A549 (cell line): Measurements from ENCODE around the gene PRTN3.

Source experiments
- BHLHE40 ChIP-seq: IDR thresholded peaks from 2 replicates; pipeline ENCODE4 v1.6.1; 2012; ENCODE audit warnings: low read depth, low read length, inconsistent platforms
- CBX2 ChIP-seq: fragments of 200-600 bp; sonication (generic); IDR thresholded peaks from 2 replicates; pipeline ENCODE4 v1.6.1; 2016; ENCODE audit warnings: low read depth, mild to moderate bottlenecking, borderline replicate concordance
- CEBPB ChIP-seq, 2 experiments: fragments of >200 bp in 1 of 2; sonication (Bioruptor Twin) in 1 of 2; formaldehyde crosslinking in 1 of 2; IDR thresholded peaks; 2 replicates each; pipeline ENCODE4 v1.6.1; 2012 to 2016
- CTCF ChIP-seq: fragments of >200 bp; sonication (Bioruptor Twin); formaldehyde crosslinking; IDR thresholded peaks from 3 replicates; pipeline ENCODE4 v1.5.1; 2016
- ESRRA ChIP-seq: fragments of 150-350 bp; IDR thresholded peaks from 2 replicates; pipeline ENCODE4 v1.6.1; 2014; ENCODE audit warnings: mild to moderate bottlenecking, low read length, borderline replicate concordance
- JUNB ChIP-seq: fragments of >200 bp; sonication (Bioruptor Twin); formaldehyde crosslinking; IDR thresholded peaks from 2 replicates; pipeline ENCODE4 v1.6.1; 2016
- MAFK ChIP-seq: fragments of 450-650 bp; IDR thresholded peaks from 2 replicates; pipeline ENCODE4 v1.6.1; 2014; ENCODE audit not compliant: partially characterized antibody
- MAZ ChIP-seq: fragments of 150-350 bp; IDR thresholded peaks from 2 replicates; pipeline ENCODE4 v1.6.1; 2014; ENCODE audit warnings: antibody characterized with exemption, low read depth, low read length, borderline replicate concordance
- NPAS2 ChIP-seq: fragments of 250-450 bp; sonication (Bioruptor Pico); IDR thresholded peaks from 2 replicates; pipeline ENCODE4 v1.8.0; 2022; ENCODE audit warnings: mild to moderate bottlenecking, moderate library complexity, borderline replicate concordance
- NR3C1 ChIP-seq: fragments of >200 bp; sonication (Bioruptor Twin); formaldehyde crosslinking; IDR thresholded peaks from 3 replicates; pipeline ENCODE4 v1.6.1; 2017
- REST ChIP-seq: fragments of 200-600 bp; sonication (generic); IDR thresholded peaks from 2 replicates; pipeline ENCODE4 v1.6.1; 2016; ENCODE audit warnings: antibody characterized with exemption, mild to moderate bottlenecking, moderate library complexity

- TF ChIP-seq NPAS2, result no peak
- TF ChIP-seq JUNB, result no peak
- no peak for TF ChIP-seq BHLHE40
- no peak for TF ChIP-seq NR3C1
- no peak for TF ChIP-seq CTCF
- no peak for TF ChIP-seq REST
- no peak for TF ChIP-seq MAFK
- no peak for TF ChIP-seq MAZ
- TF ChIP-seq ESRRA, result no peak
- no peak for TF ChIP-seq CBX2
- no peak for TF ChIP-seq CEBPB (IDR thresholded peaks at IDR 0.05)
Measured at GRCh38 chr19:872266-872951, 31.6 kb downstream of the PRTN3 start.
